Neural cell (in vitro differentiated cells): ENCODE data around the gene DYNC2H1.

ENCODE experiments used
- EP300 ChIP-seq: fragments of 450-650 bp; conservative IDR thresholded peaks from 2 replicates; pipeline ENCODE4 v1.6.1; 2014; ENCODE audit warnings: antibody characterized with exemption, mild to moderate bottlenecking, moderate library complexity; ENCODE audit not compliant: poor library complexity, severe bottlenecking
- EZH2 ChIP-seq: fragments of 200-600, 300-800 bp; shearing (Covaris generic), sonication (generic); IDR thresholded peaks from 2 replicates; pipeline ENCODE4 v1.6.1; 2014; ENCODE audit warnings: antibody characterized with exemption, low read length, borderline replicate concordance, mild to moderate bottlenecking; ENCODE audit not compliant: insufficient read depth, poor library complexity, severe bottlenecking
- POLR2AphosphoS5 ChIP-seq: IDR thresholded peaks from 2 replicates; pipeline ENCODE4 v1.6.1; 2012
- RAD21 ChIP-seq: fragments of 450-650 bp; conservative IDR thresholded peaks from 2 replicates; pipeline ENCODE4 v1.6.1; 2014; ENCODE audit warnings: antibody characterized with exemption, mild to moderate bottlenecking, moderate library complexity
- SMC3 ChIP-seq: fragments of 450-650 bp; conservative IDR thresholded peaks from 2 replicates; pipeline ENCODE4 v1.6.1; 2014; ENCODE audit warnings: antibody characterized with exemption, mild to moderate bottlenecking, moderate library complexity; ENCODE audit not compliant: poor library complexity
- TF ChIP-seq, protein P1 (sequence below): fragments of 450-650 bp; IDR thresholded peaks from 2 replicates; pipeline ENCODE4 v1.5.1; 2014; ENCODE audit warnings: antibody characterized with exemption, mild to moderate bottlenecking, moderate library complexity; ENCODE audit not compliant: poor library complexity, severe bottlenecking
- TF ChIP-seq, protein P2 (sequence below): IDR thresholded peaks from 2 replicates; pipeline ENCODE4 v1.6.1; 2012; ENCODE audit warnings: borderline replicate concordance

DNA sequence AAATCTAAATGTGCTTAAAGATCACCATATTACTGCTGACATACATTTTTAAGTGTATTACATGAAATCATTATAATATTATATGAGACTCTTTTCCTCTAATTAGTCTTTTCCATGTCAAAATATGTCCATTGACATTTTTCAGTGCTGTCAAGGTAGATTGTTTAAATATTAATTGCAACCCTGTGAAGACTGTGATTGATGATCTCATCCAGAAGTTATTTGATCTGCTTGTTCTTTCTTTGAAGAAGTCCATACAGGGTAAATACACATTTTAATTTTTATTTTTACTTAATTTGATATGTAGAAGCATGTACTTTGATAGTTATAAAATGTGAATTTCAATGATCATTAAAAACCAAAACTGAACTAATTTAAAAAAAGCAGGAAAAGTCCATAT, 38.4 kb downstream of the DYNC2H1 start:
- TF ChIP-seq, protein P1, sequence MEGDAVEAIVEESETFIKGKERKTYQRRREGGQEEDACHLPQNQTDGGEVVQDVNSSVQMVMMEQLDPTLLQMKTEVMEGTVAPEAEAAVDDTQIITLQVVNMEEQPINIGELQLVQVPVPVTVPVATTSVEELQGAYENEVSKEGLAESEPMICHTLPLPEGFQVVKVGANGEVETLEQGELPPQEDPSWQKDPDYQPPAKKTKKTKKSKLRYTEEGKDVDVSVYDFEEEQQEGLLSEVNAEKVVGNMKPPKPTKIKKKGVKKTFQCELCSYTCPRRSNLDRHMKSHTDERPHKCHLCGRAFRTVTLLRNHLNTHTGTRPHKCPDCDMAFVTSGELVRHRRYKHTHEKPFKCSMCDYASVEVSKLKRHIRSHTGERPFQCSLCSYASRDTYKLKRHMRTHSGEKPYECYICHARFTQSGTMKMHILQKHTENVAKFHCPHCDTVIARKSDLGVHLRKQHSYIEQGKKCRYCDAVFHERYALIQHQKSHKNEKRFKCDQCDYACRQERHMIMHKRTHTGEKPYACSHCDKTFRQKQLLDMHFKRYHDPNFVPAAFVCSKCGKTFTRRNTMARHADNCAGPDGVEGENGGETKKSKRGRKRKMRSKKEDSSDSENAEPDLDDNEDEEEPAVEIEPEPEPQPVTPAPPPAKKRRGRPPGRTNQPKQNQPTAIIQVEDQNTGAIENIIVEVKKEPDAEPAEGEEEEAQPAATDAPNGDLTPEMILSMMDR, result no peak
- no peak for TF ChIP-seq EP300
- no peak for TF ChIP-seq EZH2
- no peak for TF ChIP-seq SMC3
- TF ChIP-seq, protein P2, sequence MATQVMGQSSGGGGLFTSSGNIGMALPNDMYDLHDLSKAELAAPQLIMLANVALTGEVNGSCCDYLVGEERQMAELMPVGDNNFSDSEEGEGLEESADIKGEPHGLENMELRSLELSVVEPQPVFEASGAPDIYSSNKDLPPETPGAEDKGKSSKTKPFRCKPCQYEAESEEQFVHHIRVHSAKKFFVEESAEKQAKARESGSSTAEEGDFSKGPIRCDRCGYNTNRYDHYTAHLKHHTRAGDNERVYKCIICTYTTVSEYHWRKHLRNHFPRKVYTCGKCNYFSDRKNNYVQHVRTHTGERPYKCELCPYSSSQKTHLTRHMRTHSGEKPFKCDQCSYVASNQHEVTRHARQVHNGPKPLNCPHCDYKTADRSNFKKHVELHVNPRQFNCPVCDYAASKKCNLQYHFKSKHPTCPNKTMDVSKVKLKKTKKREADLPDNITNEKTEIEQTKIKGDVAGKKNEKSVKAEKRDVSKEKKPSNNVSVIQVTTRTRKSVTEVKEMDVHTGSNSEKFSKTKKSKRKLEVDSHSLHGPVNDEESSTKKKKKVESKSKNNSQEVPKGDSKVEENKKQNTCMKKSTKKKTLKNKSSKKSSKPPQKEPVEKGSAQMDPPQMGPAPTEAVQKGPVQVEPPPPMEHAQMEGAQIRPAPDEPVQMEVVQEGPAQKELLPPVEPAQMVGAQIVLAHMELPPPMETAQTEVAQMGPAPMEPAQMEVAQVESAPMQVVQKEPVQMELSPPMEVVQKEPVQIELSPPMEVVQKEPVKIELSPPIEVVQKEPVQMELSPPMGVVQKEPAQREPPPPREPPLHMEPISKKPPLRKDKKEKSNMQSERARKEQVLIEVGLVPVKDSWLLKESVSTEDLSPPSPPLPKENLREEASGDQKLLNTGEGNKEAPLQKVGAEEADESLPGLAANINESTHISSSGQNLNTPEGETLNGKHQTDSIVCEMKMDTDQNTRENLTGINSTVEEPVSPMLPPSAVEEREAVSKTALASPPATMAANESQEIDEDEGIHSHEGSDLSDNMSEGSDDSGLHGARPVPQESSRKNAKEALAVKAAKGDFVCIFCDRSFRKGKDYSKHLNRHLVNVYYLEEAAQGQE, result no peak
- no peak for TF ChIP-seq RAD21
- no peak for TF ChIP-seq POLR2AphosphoS5
